GM18502 (cell line): ENCODE measurements around the gene MYL12B.
A peak's percentile ranks its signal among the peaks of the same experiment; 100 is the strongest.

Experiments used
- ATAC-seq: cut with Tn5 transposase; IDR thresholded peaks from one replicate; pipeline ENCODE4 v1.9.1; 2021; ENCODE audit warnings: mild to moderate bottlenecking; ENCODE audit not compliant: unreplicated experiment, poor library complexity

The MYL12B gene

GRCh38 chr18:3257627-3258120, 4.3 kb upstream of the MYL12B start:
- no peak for ATAC-seq

- ATAC-seq, result no peak
These were observed 949 bp upstream of the MYL12B start for GRCh38 chr18:3260995-3261372.

- ATAC-seq, result peak; percentile 43
These were observed 550 bp downstream of the MYL12B start for GRCh38 chr18:3262234-3263131.

- ATAC-seq, result no peak
These were observed 1.3 kb downstream of the MYL12B start for GRCh38 chr18:3263132-3263700.

GRCh38 chr18:3264362-3264761, 2.4 kb downstream of the MYL12B start:
- ATAC-seq, result no peak

GRCh38 chr18:3265564-3266033, 3.7 kb downstream of the MYL12B start:
- no peak for ATAC-seq

GRCh38 chr18:3266062-3266608, 4.2 kb downstream of the MYL12B start:
- no peak for ATAC-seq

- no peak for ATAC-seq
These were observed 6.4 kb downstream of the MYL12B start for GRCh38 chr18:3268306-3268705.

GRCh38 chr18:3269241-3269913, 7.4 kb downstream of the MYL12B start:
- ATAC-seq, result no peak

- no peak for ATAC-seq
These were observed 8.0 kb downstream of the MYL12B start for GRCh38 chr18:3269914-3270299.

GRCh38 chr18:3273042-3273441, 11.1 kb downstream of the MYL12B start:
- ATAC-seq, result no peak

- ATAC-seq, result peak; percentile 41
These were observed 15.8 kb downstream of the MYL12B start for GRCh38 chr18:3277643-3278213.

- ATAC-seq, result peak; percentile 91
These were observed 17.6 kb downstream of the MYL12B start for GRCh38 chr18:3279201-3280185.

- peak; percentile 42 for ATAC-seq
These were observed 19.8 kb downstream of the MYL12B start for GRCh38 chr18:3281456-3282400.

- no peak for ATAC-seq
These were observed 21.4 kb downstream of the MYL12B start for GRCh38 chr18:3283253-3283863.

GRCh38 chr18:3283908-3284307, 22.0 kb downstream of the MYL12B start:
- no peak for ATAC-seq

- no peak for ATAC-seq
These were observed 22.6 kb downstream of the MYL12B start for GRCh38 chr18:3284501-3284900.

- ATAC-seq, result no peak
These were observed 24.2 kb downstream of the MYL12B start for GRCh38 chr18:3286159-3286558.
